Breast epithelium (tissue), 4 donors: ENCODE results near the gene RIPPLY3. TPM values are rescaled to one million over a fixed set of nuclear protein-coding genes. Genes with fewer than 3 reads are reported as not detected.
"Not testable (repeated sequence)": the region's sequence is repeated elsewhere in the genome, so short reads cannot be mapped to it uniquely, and the experiment has no call there.

Source experiments
- DNase-seq, 2 donors: peaks; one replicate each; pipeline ENCODE4 v3.0.0-alpha.2; 2019; ENCODE audit warnings: low spot score in 2 of 2
- H3K27ac ChIP-seq, 2 donors: fragments of 200-600 bp; sonication (generic) in 1 of 2; one replicate each; pipeline ENCODE4 v1.5.1; 2016 to 2019; ENCODE audit warnings: mild to moderate bottlenecking in 1 of 2
- H3K27me3 ChIP-seq, 2 donors: fragments of 200-600 bp; sonication (generic) in 1 of 2; one replicate each; pipeline versions ENCODE4 v1.5.1 to v1.6.0; 2017 to 2019; ENCODE audit warnings: control low read depth in 1 of 2, mild to moderate bottlenecking in 1 of 2
- H3K36me3 ChIP-seq: fragments of 200-600 bp; one replicate; pipeline ENCODE4 v1.5.1; 2019
- H3K4me1 ChIP-seq, 2 donors: fragments of 200-600 bp; sonication (generic); one replicate each; pipeline ENCODE4 v1.5.1; 2016 to 2019; ENCODE audit warnings: control low read depth in 1 of 2
- H3K4me3 ChIP-seq, 3 donors: fragments of 200-600 bp; sonication (generic); 1 replicate in 2 of 3; 2 replicates in 1 of 3; pipeline ENCODE4 v1.5.1; 2016 to 2019; ENCODE audit warnings: mild to moderate bottlenecking in 3 of 3, moderate library complexity in 2 of 3
- H3K9me3 ChIP-seq, 2 donors: fragments of 200-600 bp; sonication (generic) in 1 of 2; one replicate each; pipeline ENCODE4 v1.5.1; 2016 to 2019; ENCODE audit warnings: control low read depth in 1 of 2
- POLR2A ChIP-seq: fragments of 450-650 bp; IDR thresholded peaks from one replicate; pipeline ENCODE4 v1.6.1; 2016; ENCODE audit warnings: antibody characterized with exemption, mild to moderate bottlenecking, moderate library complexity
- POLR2AphosphoS5 ChIP-seq, 3 donors: sonication (generic); formaldehyde crosslinking; IDR thresholded peaks; one replicate each; pipeline ENCODE4 v1.6.1; 2017; ENCODE audit warnings: antibody characterized with exemption in 3 of 3
- intact Hi-C: fragments of 100-400 bp; cut with DNase I; formaldehyde crosslinking; loops from one replicate; pipeline ENCODE4 v1.15.1; 2023; ENCODE audit warnings: low total_unique reads
- total RNA-seq, 3 donors: library from RNA; depleted of rRNA; stranded (reverse); fragments of >200 nt; gene quantifications; one replicate each; pipeline ENCODE4 v1.1.0, GENCODE V29; 2016
- TF ChIP-seq, protein P1 (sequence below), 3 donors: fragments of 450-650 bp; IDR thresholded peaks; one replicate each; pipeline ENCODE4 v1.5.1; 2016 to 2017; ENCODE audit warnings: antibody characterized with exemption in 3 of 3, mild to moderate bottlenecking in 3 of 3, moderate library complexity in 3 of 3

Gene RIPPLY3
- total RNA-seq, 3 donors from 2014 or later: 0.16 to 0.44 TPM; not detected in 1

DNA sequence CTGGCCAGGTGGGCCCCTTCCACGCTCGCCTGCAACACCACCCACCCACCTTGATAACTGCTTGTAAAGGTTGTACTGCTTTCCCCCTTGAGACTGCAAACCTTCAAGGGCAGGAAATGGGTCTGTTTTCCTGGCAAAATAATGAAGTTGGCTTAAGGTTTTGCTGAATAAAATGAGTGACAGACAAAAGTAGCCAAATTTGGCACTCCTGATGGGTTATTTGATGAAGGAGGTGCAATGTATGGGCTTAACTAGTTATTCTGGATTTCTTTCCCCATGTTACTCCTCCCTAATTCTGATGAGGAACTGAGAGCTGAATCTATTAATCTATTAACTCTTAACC, 25.5 kb upstream of the RIPPLY3 start:
- Histone ChIP-seq H3K27ac (peak overlapping the region; percentile 74 to 85), H3K36me3 (no peaks in the 10 kb centered on the region), H3K27me3 (no peaks in the 10 kb centered on the region), H3K9me3 (no peaks in the 10 kb centered on the region), H3K4me3 (peak overlapping the region; percentile 39 to 82 (median 56)), H3K4me1 (peaks cover 0 to 10% of the 10 kb centered on the region in 2 donors)
- no peak for TF ChIP-seq POLR2A
- TF ChIP-seq, protein P1, sequence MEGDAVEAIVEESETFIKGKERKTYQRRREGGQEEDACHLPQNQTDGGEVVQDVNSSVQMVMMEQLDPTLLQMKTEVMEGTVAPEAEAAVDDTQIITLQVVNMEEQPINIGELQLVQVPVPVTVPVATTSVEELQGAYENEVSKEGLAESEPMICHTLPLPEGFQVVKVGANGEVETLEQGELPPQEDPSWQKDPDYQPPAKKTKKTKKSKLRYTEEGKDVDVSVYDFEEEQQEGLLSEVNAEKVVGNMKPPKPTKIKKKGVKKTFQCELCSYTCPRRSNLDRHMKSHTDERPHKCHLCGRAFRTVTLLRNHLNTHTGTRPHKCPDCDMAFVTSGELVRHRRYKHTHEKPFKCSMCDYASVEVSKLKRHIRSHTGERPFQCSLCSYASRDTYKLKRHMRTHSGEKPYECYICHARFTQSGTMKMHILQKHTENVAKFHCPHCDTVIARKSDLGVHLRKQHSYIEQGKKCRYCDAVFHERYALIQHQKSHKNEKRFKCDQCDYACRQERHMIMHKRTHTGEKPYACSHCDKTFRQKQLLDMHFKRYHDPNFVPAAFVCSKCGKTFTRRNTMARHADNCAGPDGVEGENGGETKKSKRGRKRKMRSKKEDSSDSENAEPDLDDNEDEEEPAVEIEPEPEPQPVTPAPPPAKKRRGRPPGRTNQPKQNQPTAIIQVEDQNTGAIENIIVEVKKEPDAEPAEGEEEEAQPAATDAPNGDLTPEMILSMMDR (IDR thresholded peaks at IDR 0.05): no peak
- no peak for TF ChIP-seq POLR2AphosphoS5 (IDR thresholded peaks at IDR 0.05)
- intact Hi-C loops: no loop called here
- DNase-seq: no peak

DNA sequence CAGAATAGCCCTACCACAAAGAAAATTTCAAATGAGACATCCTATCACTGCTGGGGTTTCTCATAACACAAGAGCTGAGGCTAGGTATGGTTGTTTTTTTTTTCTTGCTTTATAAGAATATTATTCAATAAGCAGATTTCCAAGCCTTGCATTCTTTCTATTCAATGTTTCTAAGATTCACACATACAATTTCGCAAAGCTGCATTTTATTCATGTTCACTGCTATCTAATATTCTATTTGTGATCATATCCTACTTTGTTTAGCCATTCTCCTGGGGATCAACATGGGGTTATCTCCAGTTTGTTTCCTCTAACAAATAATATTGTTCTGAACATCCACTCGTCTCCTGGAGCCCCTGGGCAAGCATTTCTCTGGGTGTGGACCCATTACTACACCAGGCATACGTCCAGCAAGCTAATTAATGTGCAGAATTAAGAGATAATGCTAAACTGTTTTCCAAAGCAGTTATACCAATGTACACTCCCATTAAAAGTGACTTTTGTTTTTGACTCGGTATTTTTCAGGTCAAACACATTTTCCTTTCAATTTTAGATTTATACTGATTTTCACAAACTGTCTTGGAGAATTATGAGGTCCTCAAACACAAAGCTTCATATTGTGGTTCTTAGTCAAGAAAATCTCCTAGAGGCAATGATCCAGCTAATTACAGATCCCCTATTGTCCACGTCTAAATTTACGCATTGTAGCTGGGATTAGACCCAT, 24.4 kb upstream of the RIPPLY3 start:
- Histone ChIP-seq H3K4me3 (no peak overlapping the region), H3K27ac (no peak overlapping the region), H3K36me3 (no peaks in the 10 kb centered on the region), H3K27me3 (no peaks in the 10 kb centered on the region), H3K4me1 (peaks cover 0 to 7% of the 10 kb centered on the region in 2 donors), H3K9me3 (no peaks in the 10 kb centered on the region)
- DNase-seq: no peak
- intact Hi-C loops: no loop called here
- TF ChIP-seq, protein P1 (IDR thresholded peaks at IDR 0.05): no peak
- TF ChIP-seq POLR2AphosphoS5 (IDR thresholded peaks at IDR 0.05) (no peak), POLR2A (no peak)

DNA sequence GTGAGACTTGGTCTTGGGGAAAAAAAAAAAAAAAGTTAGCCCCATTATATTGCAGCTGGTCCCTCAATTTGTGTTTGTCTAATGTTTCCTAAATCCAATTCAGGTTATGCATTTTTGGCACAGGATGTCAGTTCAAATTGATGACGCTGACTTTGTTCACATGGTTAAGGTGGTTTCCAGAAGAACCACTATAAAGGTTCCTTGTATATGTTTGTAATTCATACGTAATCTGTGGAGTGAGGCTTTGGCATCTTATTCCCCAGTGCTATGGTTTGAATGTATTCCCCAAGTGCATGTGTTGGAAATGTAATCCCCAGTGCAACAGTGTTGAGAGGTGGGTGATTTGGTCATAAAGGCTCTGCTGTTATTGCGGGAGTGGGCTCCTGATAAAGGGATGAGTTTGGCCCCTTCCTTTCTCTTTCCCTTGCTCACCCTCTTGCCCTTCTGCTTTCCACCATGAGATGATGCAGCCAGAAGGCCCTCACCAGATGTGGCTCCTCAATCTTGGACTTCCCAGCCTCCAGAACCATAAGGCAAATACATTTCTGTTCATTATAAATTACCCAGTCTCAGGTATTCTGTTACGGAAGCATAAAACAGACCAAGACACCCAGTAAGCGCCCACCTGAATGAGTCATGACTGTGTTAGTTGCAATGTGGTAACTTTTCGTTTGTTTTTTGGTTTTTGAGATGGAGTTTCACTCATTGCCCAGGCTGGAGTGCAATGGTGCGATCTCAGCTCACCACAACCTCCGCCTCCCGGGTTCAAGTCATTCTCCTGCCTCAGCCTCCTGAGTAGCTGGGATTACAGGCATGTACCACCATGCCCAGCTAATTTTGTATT, 20.5 kb upstream of the RIPPLY3 start:
- Histone ChIP-seq H3K36me3 (no peaks in the 10 kb centered on the region), H3K27ac (no peak overlapping the region), H3K4me3 (no peak overlapping the region), H3K9me3 (no peaks in the 10 kb centered on the region), H3K4me1 (no peaks in the 10 kb centered on the region), H3K27me3 (no peaks in the 10 kb centered on the region)
- intact Hi-C loops: no loop called here
- TF ChIP-seq, protein P1 (IDR thresholded peaks at IDR 0.05): no peak
- no peak for TF ChIP-seq POLR2AphosphoS5 (IDR thresholded peaks at IDR 0.05)
- TF ChIP-seq POLR2A: no peak
- DNase-seq: no peak

DNA sequence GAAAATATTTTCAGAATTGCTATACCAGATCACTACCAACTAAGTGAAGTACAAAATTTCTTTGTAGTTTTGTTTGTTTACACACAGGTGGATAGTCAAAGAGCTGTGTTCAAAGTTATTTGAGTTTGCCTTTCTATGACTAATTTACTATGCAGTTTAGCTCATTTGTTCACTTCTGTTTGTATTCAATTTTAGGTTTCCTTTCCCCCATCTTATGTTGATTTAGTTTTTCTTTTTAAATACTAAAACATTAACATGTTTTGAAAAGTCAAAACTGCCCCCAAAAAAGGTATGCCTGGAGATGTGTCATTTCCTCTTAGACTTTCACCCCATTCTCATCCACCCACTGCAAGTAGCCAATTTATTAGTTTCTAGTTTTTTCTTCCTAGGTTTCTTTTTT, 18.7 kb upstream of the RIPPLY3 start:
- Histone ChIP-seq H3K4me3 (no peak overlapping the region), H3K36me3 (no peaks in the 10 kb centered on the region), H3K27me3 (no peaks in the 10 kb centered on the region), H3K4me1 (no peaks in the 10 kb centered on the region), H3K27ac (no peak overlapping the region), H3K9me3 (no peaks in the 10 kb centered on the region)
- DNase-seq: no peak
- intact Hi-C loops: no loop called here
- TF ChIP-seq POLR2AphosphoS5 (IDR thresholded peaks at IDR 0.05): no peak
- TF ChIP-seq, protein P1 (IDR thresholded peaks at IDR 0.05): no peak
- no peak for TF ChIP-seq POLR2A

DNA sequence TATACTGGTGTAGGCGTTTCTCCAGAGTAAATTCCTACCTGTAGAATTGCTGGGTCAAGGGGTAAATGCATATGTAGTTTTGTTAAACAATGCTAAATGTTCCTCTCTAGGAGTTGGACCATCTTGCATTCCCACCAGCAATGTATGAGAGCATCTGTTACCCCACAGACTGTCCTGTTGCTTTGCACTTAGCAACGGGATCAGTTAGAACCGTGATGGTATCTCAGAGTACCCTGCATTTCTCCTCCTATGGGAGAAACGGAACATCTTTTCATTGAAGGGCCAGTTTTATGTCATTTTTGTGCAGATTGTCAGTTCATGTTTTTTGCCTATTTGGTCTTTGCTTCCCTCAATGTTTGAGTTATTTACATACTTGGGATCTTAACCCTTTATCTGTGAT, 18.0 kb upstream of the RIPPLY3 start:
- DNase-seq: no peak
- Histone ChIP-seq H3K4me1 (no peaks in the 10 kb centered on the region), H3K27me3 (no peaks in the 10 kb centered on the region), H3K36me3 (no peaks in the 10 kb centered on the region), H3K27ac (no peak overlapping the region), H3K4me3 (no peak overlapping the region), H3K9me3 (no peaks in the 10 kb centered on the region)
- TF ChIP-seq, protein P1 (IDR thresholded peaks at IDR 0.05): no peak
- no peak for TF ChIP-seq POLR2AphosphoS5 (IDR thresholded peaks at IDR 0.05)
- no peak for TF ChIP-seq POLR2A
- intact Hi-C loops: no loop called here

DNA sequence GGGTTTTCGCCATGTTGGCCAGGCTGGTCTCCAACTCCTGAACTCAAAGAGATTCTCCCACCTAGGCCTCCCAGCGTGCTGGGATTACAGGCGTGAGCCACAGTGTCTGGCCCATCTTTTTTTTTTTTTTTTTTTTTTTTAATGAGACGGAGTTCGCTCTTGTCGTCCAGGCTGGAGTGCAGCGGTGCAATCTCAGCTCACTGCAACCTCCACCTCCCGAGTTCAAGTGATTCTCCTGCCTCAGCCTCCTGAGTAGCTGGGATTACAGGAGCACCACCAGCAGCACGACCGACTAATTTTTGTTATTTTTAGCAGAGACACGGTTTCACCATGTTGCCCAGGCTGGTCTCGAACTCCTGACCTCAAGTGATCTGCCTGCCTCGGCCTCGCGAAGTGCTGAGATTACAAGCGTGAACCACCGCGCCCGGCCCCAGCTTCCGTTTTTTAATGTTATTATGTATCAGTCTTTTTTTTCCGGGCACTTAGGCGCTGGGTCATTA, 17.3 kb upstream of the RIPPLY3 start:
- Histone ChIP-seq H3K4me3 (peak overlapping the region; percentile 45 to 88 (median 74)), H3K27ac (peak overlapping the region; percentile 91 to 94)
- H3K36me3 ChIP-seq, DNase-seq, H3K27me3 ChIP-seq, H3K9me3 ChIP-seq, H3K4me1 ChIP-seq, intact Hi-C loops: not testable (repeated sequence)
